ENCODE measurements around the gene MYO7A.

Gene MYO7A

DNA sequence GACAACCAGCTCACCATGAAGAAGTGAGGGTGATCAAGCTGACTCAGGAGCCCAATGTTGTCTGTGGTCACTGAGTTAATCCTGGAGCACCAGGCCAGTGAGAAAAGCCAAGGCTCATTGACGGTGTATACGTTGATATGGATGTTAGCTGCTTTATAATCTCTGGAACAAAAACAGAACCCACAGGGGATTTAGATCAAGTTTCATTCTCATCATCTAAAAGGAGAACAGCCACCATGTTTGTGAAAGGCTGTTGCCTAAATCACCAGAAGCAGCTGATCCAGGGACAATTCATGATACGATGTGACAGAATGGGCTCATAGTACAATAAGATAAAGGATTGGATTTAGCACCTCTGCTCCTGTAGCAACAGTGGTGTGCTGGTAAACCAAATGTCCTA is 105.0 kb downstream of the MYO7A start:
- no peak for TF ChIP-seq EZH2phosphoT487 (IDR thresholded peaks at IDR 0.05; ENCODE audit: borderline replicate concordance, low read length)
- Histone ChIP-seq H3K27me3 (ENCODE audit: control insufficient read depth, low read length) (peaks cover 5% of the 10 kb centered on the region; the same call in 1 of the 2 replicates), H3K79me2 (ENCODE audit: control insufficient read depth, low read length) (no peaks in the 10 kb centered on the region), H3K4me1 (ENCODE audit: control insufficient read depth, low read length) (no peaks in the 10 kb centered on the region), H3K36me3 (ENCODE audit: control insufficient read depth, low read length) (no peaks in the 10 kb centered on the region), H4K20me1 (ENCODE audit: control insufficient read depth, insufficient read depth, low read depth, low read length) (no peaks in the 10 kb centered on the region), H3K27ac (ENCODE audit: low read depth, low read length) (no peak overlapping the region), H3F3A (ENCODE audit: control insufficient read depth, insufficient read depth) (no peaks in the 10 kb centered on the region), H3K9me2 (replicated peaks; ENCODE audit: control insufficient read depth, low read length) (no peaks in the 10 kb centered on the region), H3K4me3 (ENCODE audit: low read length) (no peak overlapping the region), H3K4me2 (ENCODE audit: low read length) (no peak overlapping the region), H3K9me3 (ENCODE audit: control insufficient read depth, insufficient read depth, low read length) (no peaks in the 10 kb centered on the region)

DNA sequence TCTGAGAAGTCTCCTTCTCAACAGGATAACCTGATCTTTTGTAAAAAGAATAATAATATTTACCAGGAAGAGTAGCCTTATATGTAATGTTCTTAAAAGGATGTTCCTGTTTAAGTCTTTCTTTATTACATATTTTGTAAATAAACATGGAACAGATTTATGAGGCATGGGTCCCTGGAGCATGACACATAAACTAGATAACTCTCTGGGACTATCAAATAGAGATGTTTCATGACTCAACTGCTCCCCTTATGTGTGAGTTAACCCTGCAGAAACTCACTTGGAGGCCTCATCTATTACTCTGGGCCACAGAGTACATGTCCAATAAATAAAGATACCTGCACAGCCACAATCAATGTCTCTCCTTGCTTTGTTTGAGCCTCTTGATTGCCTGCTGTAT is 108.9 kb downstream of the MYO7A start:
- Histone ChIP-seq H3K79me2 (ENCODE audit: control insufficient read depth, low read length) (no peaks in the 10 kb centered on the region), H3K9me3 (ENCODE audit: control insufficient read depth, insufficient read depth, low read length) (no peaks in the 10 kb centered on the region), H3K4me2 (ENCODE audit: low read length) (no peak overlapping the region), H3K4me3 (ENCODE audit: low read length) (no peak overlapping the region), H3K27ac (ENCODE audit: low read depth, low read length) (no peak overlapping the region), H3K9me2 (replicated peaks; ENCODE audit: control insufficient read depth, low read length) (no peaks in the 10 kb centered on the region), H3K36me3 (ENCODE audit: control insufficient read depth, low read length) (no peaks in the 10 kb centered on the region), H4K20me1 (ENCODE audit: control insufficient read depth, insufficient read depth, low read depth, low read length) (no peaks in the 10 kb centered on the region), H3K27me3 (ENCODE audit: control insufficient read depth, low read length) (no peaks in the 10 kb centered on the region), H3F3A (ENCODE audit: control insufficient read depth, insufficient read depth) (no peaks in the 10 kb centered on the region), H3K4me1 (ENCODE audit: control insufficient read depth, low read length) (no peaks in the 10 kb centered on the region)
- TF ChIP-seq, protein P1, sequence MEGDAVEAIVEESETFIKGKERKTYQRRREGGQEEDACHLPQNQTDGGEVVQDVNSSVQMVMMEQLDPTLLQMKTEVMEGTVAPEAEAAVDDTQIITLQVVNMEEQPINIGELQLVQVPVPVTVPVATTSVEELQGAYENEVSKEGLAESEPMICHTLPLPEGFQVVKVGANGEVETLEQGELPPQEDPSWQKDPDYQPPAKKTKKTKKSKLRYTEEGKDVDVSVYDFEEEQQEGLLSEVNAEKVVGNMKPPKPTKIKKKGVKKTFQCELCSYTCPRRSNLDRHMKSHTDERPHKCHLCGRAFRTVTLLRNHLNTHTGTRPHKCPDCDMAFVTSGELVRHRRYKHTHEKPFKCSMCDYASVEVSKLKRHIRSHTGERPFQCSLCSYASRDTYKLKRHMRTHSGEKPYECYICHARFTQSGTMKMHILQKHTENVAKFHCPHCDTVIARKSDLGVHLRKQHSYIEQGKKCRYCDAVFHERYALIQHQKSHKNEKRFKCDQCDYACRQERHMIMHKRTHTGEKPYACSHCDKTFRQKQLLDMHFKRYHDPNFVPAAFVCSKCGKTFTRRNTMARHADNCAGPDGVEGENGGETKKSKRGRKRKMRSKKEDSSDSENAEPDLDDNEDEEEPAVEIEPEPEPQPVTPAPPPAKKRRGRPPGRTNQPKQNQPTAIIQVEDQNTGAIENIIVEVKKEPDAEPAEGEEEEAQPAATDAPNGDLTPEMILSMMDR (IDR thresholded peaks at IDR 0.05; ENCODE audit: low read depth, low read length, poor library complexity, severe bottlenecking): no peak
- no peak for TF ChIP-seq EZH2phosphoT487 (IDR thresholded peaks at IDR 0.05; ENCODE audit: borderline replicate concordance, low read length)

DNA sequence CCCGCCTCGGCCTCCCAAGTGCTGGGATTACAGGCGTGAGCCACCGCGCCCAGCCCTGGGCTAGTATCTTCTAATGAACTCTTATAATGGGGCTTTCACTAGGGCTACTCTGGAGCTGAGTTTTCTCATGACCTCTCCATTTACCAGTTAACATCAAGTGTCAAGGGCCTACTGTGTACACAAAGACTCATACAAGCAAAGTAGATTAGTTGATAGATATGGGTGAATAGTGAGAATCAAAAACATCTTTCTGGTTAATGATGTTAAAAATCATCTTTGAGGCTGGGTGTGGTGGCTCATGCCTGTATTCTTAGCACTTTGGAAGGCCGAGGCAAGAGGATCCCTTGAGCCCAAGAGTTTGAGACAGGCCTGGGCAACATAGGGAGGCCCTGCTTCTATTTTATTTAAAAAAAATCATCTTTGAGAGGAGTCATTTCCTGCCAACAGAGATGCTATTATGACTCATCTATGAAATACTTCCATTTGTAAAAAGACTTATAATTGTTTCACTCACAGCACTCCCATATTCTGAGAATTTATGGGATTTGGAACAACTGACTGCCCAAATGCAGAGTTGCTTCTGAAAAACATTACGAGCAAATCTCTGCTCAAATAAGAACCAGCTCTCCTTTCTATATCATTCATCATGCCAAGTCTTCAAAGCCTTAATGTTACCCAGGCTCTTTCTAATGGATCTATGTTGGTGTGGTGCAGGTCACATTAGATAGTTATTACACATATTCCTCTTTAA is 116.4 kb downstream of the MYO7A start:
- TF ChIP-seq EZH2phosphoT487 (IDR thresholded peaks at IDR 0.05; ENCODE audit: borderline replicate concordance, low read length): no peak
- TF ChIP-seq, protein P1 (IDR thresholded peaks at IDR 0.05; ENCODE audit: low read depth, low read length, poor library complexity, severe bottlenecking): no peak
- no peak overlapping the region for H3K4me2 ChIP-seq (ENCODE audit: low read length)

DNA sequence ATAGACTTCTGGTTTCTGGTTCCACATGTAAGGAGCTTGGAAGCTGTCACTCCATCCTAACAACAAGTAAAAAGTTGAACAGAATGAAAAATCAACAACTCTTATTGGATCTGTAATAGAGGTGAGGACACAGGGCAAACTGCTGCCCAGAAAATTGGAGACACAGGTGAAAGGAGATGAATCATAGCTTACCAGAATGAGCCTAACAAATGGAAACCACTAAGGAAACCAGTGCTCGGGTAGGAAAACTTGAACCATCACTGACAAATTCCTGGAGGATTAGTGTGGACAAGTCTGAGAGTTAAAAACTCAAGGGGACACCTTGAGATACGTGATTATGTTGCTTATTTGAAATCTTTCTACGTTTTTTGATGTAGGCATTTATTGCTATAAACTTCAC is 121.4 kb downstream of the MYO7A start:
- Histone ChIP-seq H3K4me3 (ENCODE audit: low read length) (no peak overlapping the region), H3K79me2 (ENCODE audit: control insufficient read depth, low read length) (no peaks in the 10 kb centered on the region), H3K27me3 (ENCODE audit: control insufficient read depth, low read length) (0 out of 2 replicates have a peak, but pooled peaks cover 2% of the 10 kb centered on the region), H3F3A (ENCODE audit: control insufficient read depth, insufficient read depth) (no peaks in the 10 kb centered on the region), H3K9me2 (replicated peaks; ENCODE audit: control insufficient read depth, low read length) (no peaks in the 10 kb centered on the region), H4K20me1 (ENCODE audit: control insufficient read depth, insufficient read depth, low read depth, low read length) (no peaks in the 10 kb centered on the region), H3K36me3 (ENCODE audit: control insufficient read depth, low read length) (no peaks in the 10 kb centered on the region), H3K9me3 (ENCODE audit: control insufficient read depth, insufficient read depth, low read length) (no peaks in the 10 kb centered on the region), H3K27ac (ENCODE audit: low read depth, low read length) (no peak overlapping the region), H3K4me2 (ENCODE audit: low read length) (no peak overlapping the region), H3K4me1 (ENCODE audit: control insufficient read depth, low read length) (no peaks in the 10 kb centered on the region)
- no peak for TF ChIP-seq EZH2phosphoT487 (IDR thresholded peaks at IDR 0.05; ENCODE audit: borderline replicate concordance, low read length)
- TF ChIP-seq, protein P1 (IDR thresholded peaks at IDR 0.05; ENCODE audit: low read depth, low read length, poor library complexity, severe bottlenecking): no peak

More for the DNA sequence above, 116.4 kb downstream of the MYO7A start:
- Histone ChIP-seq H3K36me3 (ENCODE audit: control insufficient read depth, low read length) (no peaks in the 10 kb centered on the region), H3K4me3 (ENCODE audit: low read length) (no peak overlapping the region), H3K9me3 (ENCODE audit: control insufficient read depth, insufficient read depth, low read length) (no peaks in the 10 kb centered on the region), H4K20me1 (ENCODE audit: control insufficient read depth, insufficient read depth, low read depth, low read length) (no peaks in the 10 kb centered on the region), H3F3A (ENCODE audit: control insufficient read depth, insufficient read depth) (no peaks in the 10 kb centered on the region), H3K4me1 (ENCODE audit: control insufficient read depth, low read length) (no peaks in the 10 kb centered on the region), H3K27me3 (ENCODE audit: control insufficient read depth, low read length) (0 out of 2 replicates have a peak, but pooled peaks cover 1% of the 10 kb centered on the region), H3K27ac (ENCODE audit: low read depth, low read length) (no peak overlapping the region), H3K79me2 (ENCODE audit: control insufficient read depth, low read length) (no peaks in the 10 kb centered on the region), H3K9me2 (replicated peaks; ENCODE audit: control insufficient read depth, low read length) (no peaks in the 10 kb centered on the region)
